ENCODE measurements around the gene S100A16. TPM values are rescaled to one million over a fixed set of nuclear protein-coding genes. Genes with fewer than 3 reads are reported as not detected.

Gene S100A16
- total RNA-seq, 4 donors from 2014 or later, result 33.2 to 67.9 (median 48.2) TPM

- Histone ChIP-seq H3K27ac (replicated peaks in 1 of 4) (no peak overlapping the region), H3K36me3 (peaks cover 0 to 4% (median 2%) of the 10 kb centered on the region in 4 donors), H3K9me3 (no peaks in the 10 kb centered on the region), H3K4me3 (no peak overlapping the region), H3K4me1 (peaks cover 0 to 7% (median 3%) of the 10 kb centered on the region in 4 donors), H3K27me3 (no peaks in the 10 kb centered on the region)
- WGBS, result 84% methylated on average over 7 of the region's 7 CpGs
- TF ChIP-seq POLR2AphosphoS5 (IDR thresholded peaks at IDR 0.05) (no peak), CTCF (IDR thresholded peaks at IDR 0.05) (no peak), POLR2A (IDR thresholded peaks at IDR 0.05; ENCODE audit: low read depth) (no peak), EP300 (IDR thresholded peaks at IDR 0.05) (no peak)
- intact Hi-C loops (cut with DNase I), result no loop called here
- no peak for DNase-seq (ENCODE audit: extremely low spot score)
Observed at GRCh38 chr1:153599847-153600246, 13.1 kb downstream of the S100A16 start.

- WGBS, result 70% methylated on average over 7 of the region's 7 CpGs
- no peak for TF ChIP-seq CTCF (IDR thresholded peaks at IDR 0.05)
- TF ChIP-seq POLR2AphosphoS5 (IDR thresholded peaks at IDR 0.05), result peak in 1 of 2 donors; percentile 11
- TF ChIP-seq EP300 (IDR thresholded peaks at IDR 0.05), result no peak
- TF ChIP-seq POLR2A (IDR thresholded peaks at IDR 0.05; ENCODE audit: low read depth), result no peak
- Histone ChIP-seq H3K27me3 (no peaks in the 10 kb centered on the region), H3K9me3 (no peaks in the 10 kb centered on the region), H3K27ac (replicated peaks in 1 of 4) (no peak overlapping the region), H3K4me3 (no peak overlapping the region), H3K36me3 (peaks cover 0 to 3% (median 0%) of the 10 kb centered on the region in 4 donors), H3K4me1 (peaks cover 0 to 7% (median 3%) of the 10 kb centered on the region in 4 donors)
- intact Hi-C loops (cut with DNase I), result no loop called here
- no peak for DNase-seq (ENCODE audit: extremely low spot score)
Observed at GRCh38 chr1:153598309-153599172, 14.4 kb downstream of the S100A16 start.

GRCh38 chr1:153597206-153597605 lies 15.7 kb downstream of the S100A16 start:
- Histone ChIP-seq H3K27ac (replicated peaks in 1 of 4) (no peak overlapping the region), H3K4me1 (peaks cover 0 to 7% (median 3%) of the 10 kb centered on the region in 4 donors), H3K27me3 (no peaks in the 10 kb centered on the region), H3K9me3 (no peaks in the 10 kb centered on the region), H3K36me3 (peaks cover 0 to 3% (median 0%) of the 10 kb centered on the region in 4 donors), H3K4me3 (no peak overlapping the region)
- TF ChIP-seq CTCF (IDR thresholded peaks at IDR 0.05), result no peak
- TF ChIP-seq EP300 (IDR thresholded peaks at IDR 0.05), result no peak
- no peak for TF ChIP-seq POLR2AphosphoS5 (IDR thresholded peaks at IDR 0.05)
- no peak for TF ChIP-seq POLR2A (IDR thresholded peaks at IDR 0.05; ENCODE audit: low read depth)
- no peak for DNase-seq (ENCODE audit: extremely low spot score)
- WGBS, result 94% methylated on average over 6 of the region's 6 CpGs
- intact Hi-C loops (cut with DNase I), result no loop called here

- WGBS, result 67% methylated on average over 4 of the region's 4 CpGs
- no peak overlapping the region for H3K27ac ChIP-seq (replicated peaks in 1 of 4)
- H3K9me3 ChIP-seq, result no peaks in the 10 kb centered on the region
- no peaks in the 10 kb centered on the region for H3K36me3 ChIP-seq
- H3K4me1 ChIP-seq, result no peaks in the 10 kb centered on the region
- DNase-seq (ENCODE audit: extremely low spot score), result no peak
- no peak overlapping the region for H3K4me3 ChIP-seq
- no peaks in the 10 kb centered on the region for H3K27me3 ChIP-seq
- intact Hi-C loops (cut with DNase I), result no loop called here
- TF ChIP-seq CTCF (IDR thresholded peaks at IDR 0.05), result no peak
- no peak for TF ChIP-seq POLR2A (IDR thresholded peaks at IDR 0.05; ENCODE audit: low read depth)
- TF ChIP-seq POLR2AphosphoS5 (IDR thresholded peaks at IDR 0.05), result no peak
- TF ChIP-seq EP300 (IDR thresholded peaks at IDR 0.05), result no peak
Observed at GRCh38 chr1:153592748-153593147, 20.2 kb downstream of the S100A16 start.
